ENCODE results near the gene CMIP.

Gene CMIP

DNA sequence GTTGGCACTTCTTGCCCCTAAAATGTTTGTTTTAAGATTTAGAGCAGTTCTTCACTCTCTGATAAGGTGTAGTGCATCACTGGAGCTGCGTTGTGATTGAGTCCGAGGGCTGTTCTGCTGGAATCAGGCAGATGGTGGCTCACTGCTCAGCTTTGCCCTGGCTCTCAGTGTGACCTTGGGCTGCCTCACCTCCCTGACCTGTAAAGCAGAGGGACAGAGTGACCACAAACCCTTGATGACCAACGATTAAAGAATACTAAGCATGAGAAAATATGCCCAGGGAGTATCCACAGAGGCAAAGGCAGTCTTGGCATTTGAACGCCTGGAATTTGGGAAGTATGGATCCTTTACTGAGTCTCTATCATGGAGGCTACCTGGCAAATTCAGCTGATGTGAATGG, 18.1 kb downstream of the CMIP start:
- no peak for DNase-seq (ENCODE audit: low read depth)

DNA sequence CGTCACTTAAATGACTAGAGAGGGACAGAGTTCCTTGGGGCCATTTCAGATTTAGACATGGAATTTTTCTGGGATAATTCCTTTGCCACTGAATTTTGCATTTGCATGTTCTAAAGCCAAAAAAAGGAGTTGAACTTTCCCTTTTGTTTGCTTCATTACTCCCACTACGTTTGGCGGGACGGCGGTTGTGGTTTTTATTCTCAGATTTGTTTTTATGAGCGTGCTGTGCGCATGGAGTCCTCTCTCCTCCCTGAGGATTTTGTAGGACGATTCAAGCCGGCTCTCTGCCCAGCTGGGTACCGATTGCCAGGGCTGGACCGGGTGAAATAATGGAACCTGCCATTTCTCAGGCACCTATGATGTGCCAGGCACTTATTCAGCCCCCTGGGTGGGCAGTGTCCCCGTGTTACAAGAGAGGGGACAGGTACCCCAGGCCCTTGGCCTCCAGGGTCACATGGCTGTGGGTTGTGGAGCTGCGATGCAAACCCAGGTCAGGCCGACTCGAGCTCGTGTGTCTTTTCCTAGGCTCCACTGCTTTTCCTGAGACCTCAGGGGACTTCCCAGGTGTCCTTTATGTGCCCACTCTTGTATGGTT, 18.8 kb downstream of the CMIP start:
- DNase-seq (ENCODE audit: low read depth), result no peak

DNA sequence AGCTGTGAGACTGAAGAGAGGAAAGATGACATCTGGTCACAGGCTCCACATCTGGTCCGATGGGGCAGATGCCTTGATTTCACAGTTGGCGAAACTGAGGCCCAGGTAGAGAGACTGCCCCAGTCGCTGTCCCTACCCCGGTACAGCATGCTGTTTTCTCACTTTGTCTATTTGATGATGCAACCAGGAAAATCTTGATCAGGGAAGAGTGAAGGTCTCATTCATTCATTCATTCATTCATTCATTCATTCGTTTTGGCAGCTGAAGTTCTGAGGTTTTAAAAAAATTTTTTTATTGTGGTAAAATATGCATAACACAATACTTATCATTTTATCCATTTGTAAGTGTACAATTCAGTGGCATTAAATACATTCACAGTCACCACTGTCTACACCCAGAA, 19.7 kb downstream of the CMIP start:
- no peak for DNase-seq (ENCODE audit: low read depth)

DNA sequence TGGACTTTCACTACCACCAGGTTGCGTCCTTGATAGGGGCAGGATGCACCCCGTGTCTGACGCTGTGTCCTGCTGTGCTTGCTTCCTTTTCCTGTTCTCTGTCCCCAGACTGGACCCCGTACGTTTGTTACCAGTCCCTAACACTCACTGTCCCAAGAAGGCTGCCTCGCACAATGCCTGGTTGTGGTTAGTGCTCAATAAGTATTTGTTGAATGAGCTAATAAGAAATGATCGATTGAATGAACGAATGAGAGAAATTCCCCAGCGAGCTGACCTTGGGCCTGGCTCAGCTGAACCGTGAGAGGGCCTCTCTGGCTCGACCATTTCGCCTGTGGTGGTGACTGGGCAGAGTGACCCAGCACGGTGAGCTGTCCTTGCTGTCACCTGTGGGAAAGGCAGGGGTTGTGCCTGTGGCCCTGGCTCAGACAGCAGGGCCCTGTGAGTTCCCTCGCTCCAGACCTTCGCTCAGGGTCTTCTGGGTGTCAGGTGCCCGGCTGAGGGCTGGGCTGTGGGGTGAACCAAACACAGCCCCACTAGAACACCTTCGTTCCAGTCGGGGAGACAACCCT, 20.9 kb downstream of the CMIP start:
- DNase-seq (ENCODE audit: low read depth), result no peak

DNA sequence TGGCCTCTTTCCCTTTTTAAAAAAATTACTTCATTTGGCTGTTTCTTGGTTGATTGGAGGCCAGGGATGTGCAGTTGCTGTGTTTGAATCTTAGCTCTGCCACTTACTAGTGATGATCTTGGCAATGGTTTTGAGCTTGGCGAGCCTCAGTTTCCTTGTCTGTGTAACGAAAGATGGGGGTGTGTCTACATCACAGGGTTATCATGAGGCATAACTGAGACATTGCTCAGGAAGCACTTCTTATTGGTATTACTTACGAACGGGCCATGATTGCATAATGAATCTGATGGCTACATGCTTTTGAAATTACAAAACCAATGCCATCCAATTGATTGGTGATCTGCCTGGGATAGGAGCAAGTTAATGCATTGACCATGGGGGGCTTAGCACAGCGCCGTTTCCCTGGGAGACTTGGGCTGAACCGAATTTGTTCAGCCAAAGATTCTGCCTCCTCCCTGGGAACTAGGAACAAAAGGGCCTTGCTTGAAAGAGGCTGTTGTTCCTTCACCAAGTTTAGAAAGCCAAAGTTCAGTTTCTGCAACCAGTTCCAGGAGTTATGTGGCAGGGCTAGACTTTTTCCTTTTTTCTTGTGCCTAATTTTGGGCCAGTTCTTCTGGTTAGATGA, 21.9 kb downstream of the CMIP start:
- DNase-seq (ENCODE audit: low read depth), result no peak

- DNase-seq (ENCODE audit: low read depth), result no peak
These were observed 22.5 kb downstream of the CMIP start for GRCh38 chr16:81467072-81467471.

- DNase-seq (ENCODE audit: low read depth), result no peak
These were observed 23.2 kb downstream of the CMIP start for GRCh38 chr16:81467815-81468214.

- no peak for DNase-seq (ENCODE audit: low read depth)
These were observed 23.8 kb downstream of the CMIP start for GRCh38 chr16:81468269-81468902.

- no peak for DNase-seq (ENCODE audit: low read depth)
These were observed 24.6 kb downstream of the CMIP start for GRCh38 chr16:81469183-81469677.

DNA sequence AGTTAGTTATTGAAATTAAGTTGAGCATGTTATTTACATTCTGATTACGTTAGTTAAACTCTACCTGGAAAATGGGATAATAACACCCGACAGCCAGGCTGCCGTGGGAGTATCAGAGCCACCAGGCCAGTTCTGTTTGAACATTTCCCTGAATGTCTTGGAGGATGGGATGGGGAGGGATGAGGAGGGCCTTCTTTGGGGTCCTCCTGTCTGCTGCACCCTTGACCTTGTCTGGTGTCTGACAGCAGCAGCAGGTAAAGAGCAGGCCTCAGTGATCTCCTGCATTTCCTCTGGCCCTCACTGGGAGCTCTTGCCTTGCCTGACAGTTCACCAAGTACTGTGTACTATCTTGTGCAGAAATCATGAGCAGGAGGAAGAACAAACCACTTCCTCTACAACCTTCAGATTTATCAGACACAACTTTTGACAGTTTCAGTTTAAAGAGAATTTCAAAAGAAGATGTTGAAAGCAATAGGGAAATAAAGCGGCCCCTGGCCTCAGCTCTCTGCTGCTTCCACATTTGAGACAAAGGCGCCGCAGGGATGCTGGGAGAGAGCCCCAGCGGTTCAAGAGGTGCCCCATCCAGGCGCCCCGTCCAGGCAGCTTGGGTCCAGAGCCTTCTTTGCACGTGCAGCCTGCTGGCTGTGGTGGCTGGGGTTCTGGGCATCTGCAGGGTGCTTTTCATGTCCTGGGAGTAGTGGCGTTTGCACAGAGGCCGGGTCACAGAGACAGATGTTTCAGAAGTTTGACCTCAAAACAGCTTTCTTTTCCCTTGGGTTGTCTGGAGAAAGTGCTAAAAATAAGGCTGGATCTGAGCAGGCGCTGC, 25.3 kb downstream of the CMIP start:
- DNase-seq (ENCODE audit: low read depth), result no peak

- no peak for DNase-seq (ENCODE audit: low read depth)
These were observed 26.4 kb downstream of the CMIP start for GRCh38 chr16:81470796-81471636.

DNA sequence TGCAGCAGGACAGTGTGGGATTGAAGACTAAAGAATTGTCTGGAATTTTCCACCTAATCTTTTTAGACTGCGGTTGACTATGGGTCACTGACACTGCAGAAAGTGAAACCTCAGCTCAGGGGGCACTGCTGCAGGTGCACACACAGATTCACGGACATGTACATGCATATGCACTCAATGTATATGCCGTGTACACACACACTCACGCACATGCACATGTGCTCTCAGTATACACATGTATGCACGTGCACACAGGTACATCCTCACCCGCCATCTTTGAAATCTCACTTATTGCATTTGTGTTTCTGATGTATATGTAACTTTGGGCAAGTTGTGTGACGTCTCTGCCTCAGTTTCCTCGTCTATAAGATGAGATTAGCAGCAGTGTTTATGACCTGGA, 27.3 kb downstream of the CMIP start:
- DNase-seq (ENCODE audit: low read depth), result no peak

- no peak for DNase-seq (ENCODE audit: low read depth)
These were observed 27.8 kb downstream of the CMIP start for GRCh38 chr16:81472391-81472790.

GRCh38 chr16:81473066-81473488, 28.5 kb downstream of the CMIP start:
- no peak for DNase-seq (ENCODE audit: low read depth)

GRCh38 chr16:81473558-81473957, 28.9 kb downstream of the CMIP start:
- DNase-seq (ENCODE audit: low read depth), result no peak

- no peak for DNase-seq (ENCODE audit: low read depth)
These were observed 29.7 kb downstream of the CMIP start for GRCh38 chr16:81473969-81474959.

GRCh38 chr16:81477697-81478693, 33.4 kb downstream of the CMIP start:
- DNase-seq (ENCODE audit: low read depth), result no peak

- DNase-seq (ENCODE audit: low read depth), result no peak
These were observed 34.4 kb downstream of the CMIP start for GRCh38 chr16:81478876-81479511.

Data from non-pigmented ciliary epithelial cell (primary cell).